CD14-positive monocyte (primary cell): ENCODE results near the gene UBE2J1. TPM values are rescaled to one million over a fixed set of nuclear protein-coding genes. Genes with fewer than 3 reads are reported as not detected.
A peak's percentile ranks its signal among the peaks of the same experiment; 100 is the strongest.

Experiments
- DNase-seq, 3 donors: peaks; one replicate each; pipeline ENCODE4 v3.0.0-alpha.2; 2011 to 2022
- H2AFZ ChIP-seq: 2 replicates; pipeline ENCODE4 v1.6.0; 2012; ENCODE audit warnings: mild to moderate bottlenecking, low read depth, low read length, inconsistent platforms; ENCODE audit not compliant: insufficient read depth, poor library complexity, severe bottlenecking
- H3K27ac ChIP-seq, 2 donors: 1 replicate in 1 of 2; 2 replicates in 1 of 2; pipeline ENCODE4 v1.5.1; 2012 to 2013; ENCODE audit warnings: low read length in 2 of 2, control low read depth in 1 of 2, inconsistent platforms in 1 of 2, low read depth in 1 of 2, mild to moderate bottlenecking in 1 of 2
- H3K27me3 ChIP-seq, 2 donors: one replicate each; pipeline versions ENCODE4 v1.6.0 to v1.6.1; 2011 to 2013; ENCODE audit warnings: low read length in 2 of 2; ENCODE audit not compliant: control insufficient read depth in 2 of 2, insufficient read depth in 2 of 2
- H3K36me3 ChIP-seq, 2 donors: replicated peaks in 1 of 2; 1 replicate in 1 of 2; 2 replicates in 1 of 2; pipeline versions ENCODE4 v1.5.1 to v1.6.1; 2012 to 2013; ENCODE audit warnings: low read length in 2 of 2, control low read depth in 1 of 2, inconsistent platforms in 1 of 2, mild to moderate bottlenecking in 1 of 2; ENCODE audit not compliant: insufficient read depth in 2 of 2, control insufficient read depth in 1 of 2
- H3K4me1 ChIP-seq, 2 donors: 1 replicate in 1 of 2; 2 replicates in 1 of 2; pipeline versions ENCODE4 v1.5.1 to v1.6.1; 2012 to 2013; ENCODE audit warnings: low read length in 2 of 2, control low read depth in 1 of 2, inconsistent platforms in 1 of 2, mild to moderate bottlenecking in 1 of 2, moderate library complexity in 1 of 2; ENCODE audit not compliant: insufficient read depth in 2 of 2, control insufficient read depth in 1 of 2
- H3K4me2 ChIP-seq: replicated peaks from 2 replicates; pipeline ENCODE3; 2012; ENCODE audit warnings: low read length, moderate library complexity, mild to moderate bottlenecking; ENCODE audit not compliant: poor library complexity, severe bottlenecking; ENCODE audit errors: extremely low read depth
- H3K4me3 ChIP-seq, 3 experiments: fragments of 200-600 bp in 1 of 3; sonication (generic) in 1 of 3; replicated peaks in 1 of 3; 1 replicate in 2 of 3; 2 replicates in 1 of 3; pipeline ENCODE4 v1.5.1; 2011 to 2013; ENCODE audit warnings: low read length in 3 of 3, mild to moderate bottlenecking in 3 of 3, control low read depth in 2 of 3, low read depth in 2 of 3, inconsistent platforms in 1 of 3, moderate library complexity in 1 of 3
- H3K79me2 ChIP-seq: 2 replicates; pipeline ENCODE4 v1.6.0; 2012; ENCODE audit warnings: mild to moderate bottlenecking, control low read depth, inconsistent platforms, low read length, moderate library complexity; ENCODE audit not compliant: insufficient read depth
- H3K9ac ChIP-seq: 2 replicates; pipeline ENCODE4 v1.6.0; 2017; ENCODE audit warnings: low read length, mild to moderate bottlenecking; ENCODE audit not compliant: insufficient read depth, poor library complexity, severe bottlenecking
- H3K9me3 ChIP-seq, 2 donors: replicated peaks in 1 of 2; 1 replicate in 1 of 2; 2 replicates in 1 of 2; pipeline versions ENCODE4 v1.5.1 to v1.6.1; 2012 to 2013; ENCODE audit warnings: low read length in 2 of 2, control low read depth in 1 of 2; ENCODE audit not compliant: control insufficient read depth in 1 of 2, insufficient read depth in 1 of 2
- H4K20me1 ChIP-seq: 2 replicates; pipeline ENCODE4 v1.6.0; 2012; ENCODE audit warnings: mild to moderate bottlenecking, low read length, control low read depth, moderate library complexity; ENCODE audit not compliant: insufficient read depth
- H3K27ac Mint-ChIP-seq, 7 donors: one replicate each; pipeline ENCODE4 v1.8.0; 2020; ENCODE audit warnings: mild to moderate bottlenecking in 7 of 7, mixed read lengths in 7 of 7, moderate library complexity in 6 of 7, inconsistent platforms in 2 of 7
- H3K27me3 Mint-ChIP-seq, 3 donors: one replicate each; pipeline ENCODE4 v1.8.0; 2021 to 2022; ENCODE audit warnings: low read depth in 3 of 3, mild to moderate bottlenecking in 3 of 3, mixed read lengths in 3 of 3, moderate library complexity in 3 of 3, inconsistent platforms in 1 of 3
- H3K36me3 Mint-ChIP-seq, 2 donors: one replicate each; pipeline ENCODE4 v1.8.0; 2020; ENCODE audit warnings: mixed read lengths in 2 of 2, inconsistent platforms in 1 of 2, mild to moderate bottlenecking in 1 of 2
- H3K4me1 Mint-ChIP-seq: one replicate; pipeline ENCODE4 v1.8.0; 2020; ENCODE audit warnings: mild to moderate bottlenecking, mixed read lengths
- H3K4me3 Mint-ChIP-seq, 2 donors: one replicate each; pipeline ENCODE4 v1.8.0; 2020; ENCODE audit warnings: mild to moderate bottlenecking in 2 of 2, mixed read lengths in 2 of 2, moderate library complexity in 1 of 2
- H3K9me3 Mint-ChIP-seq, 7 donors: one replicate each; pipeline ENCODE4 v1.8.0; 2020 to 2022; ENCODE audit warnings: mixed read lengths in 7 of 7, mild to moderate bottlenecking in 6 of 7, moderate library complexity in 6 of 7, inconsistent platforms in 2 of 7
- CTCF ChIP-seq: fragments of 200-600 bp; IDR thresholded peaks from one replicate; pipeline ENCODE4 v1.8.0; 2022; ENCODE audit warnings: antibody characterized with exemption, mild to moderate bottlenecking
- WGBS: methylation state at CpG from one replicate; pipeline ENCODE4 v1.1.5; 2013; ENCODE audit warnings: missing lambda C conversion rate; ENCODE audit not compliant: insufficient coverage; 5-methylcytosine and 5-hydroxymethylcytosine counted together
- intact Hi-C, 2 donors: fragments of 100-400 bp; cut with micrococcal nuclease; formaldehyde crosslinking; loops; one replicate each; pipeline versions ENCODE4 v1.15.0 to v1.15.1; 2023
- polyA plus RNA-seq, 3 donors: library from polyadenylated mRNA; depleted of rRNA in 1 of 3; unstranded in 2 of 3; stranded (reverse) in 1 of 3; fragments of 300-500 nt in 2 of 3; fragments of >200 nt in 1 of 3; fragmentation: Illumina TruSeq in 2 of 3; gene quantifications; 1 replicate in 2 of 3; 2 replicates in 1 of 3; pipeline ENCODE4 v1.2.3, GENCODE V29; 2012 to 2021

UBE2J1 gene
- polyA plus RNA-seq, 3 donors = 44.8 to 80.5 (median 66.1) TPM

DNA sequence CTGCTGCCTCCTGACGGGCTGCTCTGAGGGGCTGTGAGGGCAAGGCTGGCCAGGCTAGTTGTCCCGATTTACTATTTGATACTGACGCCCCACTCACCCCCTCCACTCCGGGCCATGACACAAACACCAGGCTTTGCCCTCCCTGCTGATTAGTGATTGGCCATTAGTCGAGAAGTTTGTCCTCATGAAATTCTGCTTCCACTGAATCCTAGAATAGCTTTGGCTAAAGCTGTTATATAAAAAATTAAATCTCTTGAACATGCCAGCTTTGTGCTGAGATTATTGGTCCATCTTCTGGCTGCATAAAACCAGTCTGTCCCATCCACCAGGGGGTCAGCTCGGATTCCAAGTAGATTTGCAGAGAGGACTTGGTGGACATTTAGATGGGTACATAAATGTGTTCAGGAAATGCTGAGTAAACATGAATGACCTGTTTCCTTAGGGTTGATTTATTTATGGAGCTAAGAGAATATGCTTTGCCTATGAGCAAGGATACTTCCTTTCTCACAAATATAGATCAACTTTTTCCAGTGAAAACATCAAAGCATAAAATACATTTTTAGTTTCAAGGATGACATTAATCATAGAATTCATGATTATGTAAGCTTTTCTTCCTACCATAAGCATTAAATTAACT, 37.2 kb downstream of the UBE2J1 start, which contains the start of gene GABRR2:
Gene GABRR2 (minus strand): TSS at position 51 of the 637 bp plus-strand sequence. CDS start 134 bp downstream, outside the sequence.
- H3K27me3 Mint-ChIP-seq = peaks cover 0 to 3% (median 0%) of the 10 kb centered on the region in 3 donors
- peaks cover 39 to 44% of the 10 kb centered on the region in 2 donors for H3K36me3 Mint-ChIP-seq
- H3K9me3 Mint-ChIP-seq = peaks cover 0 to 4% (median 0%) of the 10 kb centered on the region in 7 donors
- peak within 1 kb of the TSS in 1 of 7 donors; percentile 41 for H3K27ac Mint-ChIP-seq
- Histone ChIP-seq H3K4me3 (no peak within 1 kb of the TSS), H3K27ac (no peak within 1 kb of the TSS), H3K4me1 (peaks cover 21 to 26% of the 10 kb centered on the region in 2 donors), H2AFZ (no peak within 1 kb of the TSS), H3K79me2 (peaks cover 4% of the 10 kb centered on the region), H3K36me3 (peaks cover 0 to 12% of the 10 kb centered on the region in 2 donors), H4K20me1 (peaks cover 9% of the 10 kb centered on the region), H3K27me3 (no peaks in the 10 kb centered on the region), H3K9ac (no peak within 1 kb of the TSS), H3K4me2 (no peak within 1 kb of the TSS), H3K9me3 (no peaks in the 10 kb centered on the region)
- no peak within 1 kb of the TSS for H3K4me3 Mint-ChIP-seq
- WGBS = 100% methylated on average over 2 of the region's 6 CpGs
- intact Hi-C loops = no loop called here
- DNase-seq = no peak
- H3K4me1 Mint-ChIP-seq = peaks cover 41% of the 10 kb centered on the region
- TF ChIP-seq CTCF = no peak

DNA sequence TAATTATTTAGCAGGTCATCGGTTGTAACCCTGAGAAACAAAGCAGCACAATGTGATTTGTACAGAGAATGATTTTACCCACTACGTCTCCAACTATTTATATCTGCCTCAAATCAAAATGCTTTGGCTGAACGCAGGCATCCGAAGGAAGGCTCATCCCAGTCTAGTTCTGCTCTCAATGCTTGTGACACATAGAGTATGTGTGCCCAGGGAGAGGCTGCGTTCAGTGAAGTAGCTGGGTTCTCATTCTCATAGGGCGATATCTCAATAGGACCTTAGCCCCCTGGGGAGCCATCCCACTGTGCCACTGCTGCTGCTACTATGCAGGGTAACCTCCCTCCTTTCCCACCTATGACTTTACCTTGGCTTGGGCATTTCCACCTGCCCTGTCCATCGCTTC, 37.8 kb downstream of the UBE2J1 start:
- H3K4me3 ChIP-seq = no peak overlapping the region
- intact Hi-C loops = no loop called here
- no peak for DNase-seq
- Mint-ChIP-seq H3K4me1 (peaks cover 40% of the 10 kb centered on the region), H3K27ac (no peak overlapping the region), H3K36me3 (peaks cover 33 to 39% of the 10 kb centered on the region in 2 donors), H3K27me3 (peaks cover 0 to 3% (median 0%) of the 10 kb centered on the region in 3 donors), H3K9me3 (peaks cover 0 to 3% (median 0%) of the 10 kb centered on the region in 7 donors), H3K4me3 (no peak overlapping the region)
- H3K36me3 ChIP-seq = peaks cover 0 to 12% of the 10 kb centered on the region in 2 donors
- H3K27ac ChIP-seq = no peak overlapping the region
- H3K4me1 ChIP-seq = peaks cover 21 to 29% of the 10 kb centered on the region in 2 donors
- no peak overlapping the region for H3K4me2 ChIP-seq
- H3K27me3 ChIP-seq = no peaks in the 10 kb centered on the region
- no peak overlapping the region for H2AFZ ChIP-seq
- peaks cover 5% of the 10 kb centered on the region for H4K20me1 ChIP-seq
- WGBS = no CpG with 5 or more reads among the region's 7 CpGs
- TF ChIP-seq CTCF = no peak
- no peak overlapping the region for H3K9ac ChIP-seq
- H3K79me2 ChIP-seq = peaks cover 4% of the 10 kb centered on the region
- no peaks in the 10 kb centered on the region for H3K9me3 ChIP-seq
